Superior temporal gyrus (tissue), 1 donor: ENCODE data around the gene NELL2.
"Not testable (repeated sequence)": the region's sequence is repeated elsewhere in the genome, so short reads cannot be mapped to it uniquely, and the experiment has no call there.

Experiments used
- DNase-seq: peaks from one replicate; pipeline ENCODE4 v3.0.0-alpha.2; 2016; ENCODE audit errors: extremely low spot score

NELL2 gene

DNA sequence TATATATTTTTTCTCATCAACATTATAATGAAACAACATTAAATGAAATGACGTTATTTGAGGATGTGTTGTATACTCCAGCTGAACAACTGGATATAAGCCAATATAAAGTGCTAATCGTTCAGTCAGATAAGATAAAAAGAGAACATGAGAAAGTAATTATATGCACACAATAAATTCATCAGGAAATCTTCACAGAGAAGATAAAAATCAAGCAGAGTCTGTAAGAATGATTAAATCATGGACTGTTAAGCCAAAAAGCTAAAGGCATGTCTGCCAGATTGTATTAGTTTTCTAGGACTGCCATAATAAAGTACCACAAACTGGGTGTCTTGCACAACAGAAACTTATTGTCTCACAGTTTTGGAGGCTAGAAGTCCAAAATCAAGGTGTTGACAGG lies 178.6 kb downstream of the NELL2 start:
- no peak for DNase-seq

DNA sequence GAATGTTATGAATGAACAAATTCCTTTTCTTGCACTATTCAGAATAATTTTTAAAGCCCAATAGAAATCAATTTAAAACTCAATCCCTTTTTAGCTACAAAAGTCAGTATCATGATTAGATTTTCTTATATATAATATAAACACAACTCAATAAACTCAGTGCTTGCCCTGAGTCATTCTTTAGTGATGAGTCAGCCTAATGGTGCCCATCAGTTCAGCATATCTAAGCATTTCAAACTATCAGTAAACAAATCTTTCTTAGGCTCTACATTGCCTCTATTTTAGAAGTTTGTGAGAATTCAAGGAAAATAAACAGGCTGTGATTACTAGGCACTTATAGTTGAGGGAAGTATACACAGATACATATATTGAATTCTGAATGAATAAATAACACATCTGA lies 179.6 kb downstream of the NELL2 start:
- DNase-seq = no peak

DNA sequence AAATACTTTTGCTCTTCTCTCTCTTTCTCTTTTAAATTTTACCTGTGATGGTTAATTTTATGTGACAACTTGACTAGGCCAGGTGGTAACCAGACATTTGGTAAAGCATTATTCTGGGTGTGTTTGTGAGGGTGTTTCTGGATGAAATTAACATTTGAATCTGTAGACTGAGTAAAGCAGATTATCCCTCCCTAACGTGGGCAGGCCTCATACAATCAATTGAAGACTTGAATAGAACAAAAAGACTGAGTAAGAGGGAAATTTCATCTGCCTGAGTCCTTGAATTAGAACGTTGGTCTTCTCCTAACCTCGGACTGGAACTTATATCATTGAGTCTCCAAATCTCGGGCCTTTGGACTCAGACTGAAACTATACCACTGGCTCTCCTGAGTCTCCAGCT lies 182.1 kb downstream of the NELL2 start:
- no peak for DNase-seq

DNA sequence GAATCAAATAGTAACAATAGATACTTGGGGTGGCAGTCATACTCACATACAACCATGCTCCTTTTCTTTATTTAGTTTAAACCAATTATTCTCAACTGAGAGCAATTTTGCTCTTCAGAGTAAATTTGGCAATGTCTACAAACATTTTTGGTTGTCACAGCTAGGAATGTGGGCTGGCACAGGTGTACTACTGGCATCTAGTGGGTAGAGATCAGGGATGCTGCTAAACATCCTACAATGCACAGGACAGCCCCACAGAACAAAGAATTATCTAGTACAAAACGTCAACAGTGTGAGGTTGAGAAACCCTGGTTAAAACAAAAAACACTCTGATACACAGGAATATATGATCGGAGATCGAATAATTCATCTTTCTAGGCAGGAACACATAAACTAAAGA lies 186.5 kb downstream of the NELL2 start:
- no peak for DNase-seq

DNA sequence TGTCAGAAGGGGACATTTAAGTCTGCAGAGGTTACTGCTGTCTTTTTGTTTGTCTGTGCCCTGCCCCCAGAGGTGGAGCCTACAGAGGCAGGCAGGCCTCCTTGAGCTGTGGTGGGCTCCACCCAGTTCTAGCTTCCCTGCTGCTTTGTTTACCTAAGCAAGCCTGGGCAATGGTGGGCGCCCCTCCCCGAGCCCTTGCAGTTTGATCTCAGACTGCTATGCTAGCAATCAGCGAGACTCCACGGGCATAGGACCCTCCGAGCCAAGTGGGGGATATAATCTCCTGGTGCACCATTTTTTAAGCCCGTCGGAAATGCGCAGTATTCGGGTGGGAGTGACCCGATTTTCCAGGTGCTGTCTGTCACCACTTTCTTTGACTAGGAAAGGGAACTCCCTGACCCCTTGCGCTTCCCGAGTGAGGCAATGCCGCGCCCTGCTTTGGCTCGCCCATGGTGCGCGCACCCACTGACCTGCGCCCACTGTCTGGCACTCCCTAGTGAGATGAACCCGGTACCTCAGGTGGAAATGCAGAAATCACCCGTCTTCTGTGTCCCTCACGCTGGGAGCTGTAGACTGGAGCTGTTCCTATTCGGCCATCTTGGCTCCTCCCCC lies 189.2 kb downstream of the NELL2 start:
- DNase-seq = not testable (repeated sequence)

DNA sequence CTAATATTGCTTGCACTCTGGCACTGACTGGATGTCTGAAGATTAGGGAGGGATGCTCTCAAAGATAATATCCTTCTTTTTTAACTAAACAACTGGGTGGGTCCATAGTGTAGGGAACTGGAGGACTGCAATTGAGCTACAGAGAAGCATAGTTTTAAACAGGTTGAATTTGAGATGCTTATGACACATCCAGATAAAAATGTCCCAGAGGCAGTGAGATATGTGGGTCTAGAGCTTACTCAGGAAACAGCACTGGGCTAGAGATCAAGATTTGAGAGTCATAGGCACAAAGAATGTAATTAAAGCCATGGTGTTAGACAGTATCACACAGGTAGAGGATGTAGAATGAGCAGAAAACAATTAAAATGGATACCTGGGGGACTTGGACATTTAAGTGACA lies 198.4 kb downstream of the NELL2 start:
- no peak for DNase-seq

DNA sequence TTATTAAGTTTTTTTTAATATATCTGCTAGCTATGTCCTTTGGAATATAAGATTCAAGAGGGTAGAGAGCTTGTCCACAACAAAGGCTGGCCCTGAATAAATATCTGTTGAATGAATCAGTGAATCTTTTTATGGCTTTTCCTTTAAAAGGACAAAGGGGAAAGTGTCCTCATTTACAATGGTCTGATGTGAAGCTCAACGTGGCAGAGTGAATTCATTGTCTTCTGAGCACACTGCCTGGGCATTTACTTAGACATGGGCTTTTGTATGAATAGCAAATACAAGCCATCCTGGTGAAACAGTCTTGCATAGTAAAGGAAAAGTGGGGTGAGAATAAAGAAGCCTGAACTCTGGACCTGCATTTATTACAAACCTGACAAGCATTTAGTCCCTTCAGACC lies 201.2 kb downstream of the NELL2 start:
- peak; percentile 64 for DNase-seq

DNA sequence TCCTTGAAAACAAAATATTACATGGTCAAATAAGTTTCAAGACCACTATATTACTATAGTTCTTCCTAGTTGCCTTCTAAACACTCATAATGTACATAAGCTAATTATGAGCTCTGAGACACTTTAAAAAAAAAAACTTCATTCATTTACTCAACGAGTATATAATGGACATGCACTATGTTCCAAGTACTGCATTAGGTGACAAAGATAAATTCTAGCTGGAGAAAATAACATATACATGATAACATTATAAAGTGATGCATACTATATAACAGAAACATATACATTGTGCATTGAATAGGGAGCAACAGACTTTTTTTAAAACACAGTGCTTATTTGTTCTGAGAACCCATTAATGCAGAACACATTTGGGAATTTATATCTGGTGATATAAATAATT lies 202.3 kb downstream of the NELL2 start:
- no peak for DNase-seq

DNA sequence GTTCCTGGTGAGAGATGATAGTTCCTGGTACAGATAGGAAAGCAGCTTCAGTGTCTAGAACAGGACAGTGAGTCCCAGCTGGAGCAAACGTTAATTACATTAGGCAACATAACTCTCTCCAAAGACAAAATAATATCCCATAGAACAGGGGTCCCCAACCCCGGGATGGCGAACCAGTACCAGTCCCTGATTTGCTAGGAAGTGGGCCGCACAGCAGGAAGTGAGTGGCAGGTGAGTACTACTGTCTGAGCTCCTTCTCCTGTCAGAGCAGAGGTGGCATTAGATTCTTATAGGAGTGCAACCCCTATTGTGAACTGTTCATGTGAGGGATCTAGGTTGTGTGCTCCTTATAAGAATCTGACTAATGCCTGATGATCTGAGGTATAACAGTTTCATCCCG lies 204.1 kb downstream of the NELL2 start:
- no peak for DNase-seq

DNA sequence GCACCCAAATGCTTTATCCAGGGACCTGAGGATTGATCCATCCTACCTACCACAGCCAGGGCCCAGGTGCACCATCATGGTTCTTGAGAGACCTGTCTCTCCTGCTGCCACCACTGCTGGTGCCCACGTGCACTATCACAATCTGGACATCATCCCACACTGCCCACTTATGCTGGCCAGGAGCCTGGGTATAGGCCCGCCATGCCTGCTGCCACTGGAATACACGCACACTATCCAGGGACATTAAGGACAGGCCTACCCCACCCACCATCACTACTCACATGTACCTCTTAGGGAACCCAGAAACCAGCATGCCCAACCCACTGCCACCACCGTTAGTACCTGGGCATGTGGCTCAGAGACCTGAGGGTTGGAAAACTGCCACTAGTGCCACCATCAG lies 207.7 kb downstream of the NELL2 start:
- no peak for DNase-seq

DNA sequence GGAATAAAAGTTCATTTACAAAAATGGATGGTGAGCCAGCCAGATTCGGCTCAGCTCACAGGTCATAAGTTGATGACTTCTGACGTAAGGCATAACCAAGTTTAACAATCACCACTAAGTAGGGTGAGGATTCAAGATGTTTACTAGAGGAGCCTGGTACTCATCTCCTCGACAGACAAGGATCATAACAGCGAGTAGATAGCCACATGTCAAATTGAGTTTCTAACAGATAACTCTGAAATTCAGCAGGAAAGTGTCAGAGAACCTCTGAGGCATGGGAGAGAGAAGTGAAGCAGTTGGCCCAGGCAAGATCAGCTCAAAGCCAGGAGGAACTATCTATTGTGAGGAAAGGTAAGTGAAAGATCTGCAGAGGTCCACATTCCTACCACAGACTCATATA lies 208.7 kb downstream of the NELL2 start:
- DNase-seq = no peak

DNA sequence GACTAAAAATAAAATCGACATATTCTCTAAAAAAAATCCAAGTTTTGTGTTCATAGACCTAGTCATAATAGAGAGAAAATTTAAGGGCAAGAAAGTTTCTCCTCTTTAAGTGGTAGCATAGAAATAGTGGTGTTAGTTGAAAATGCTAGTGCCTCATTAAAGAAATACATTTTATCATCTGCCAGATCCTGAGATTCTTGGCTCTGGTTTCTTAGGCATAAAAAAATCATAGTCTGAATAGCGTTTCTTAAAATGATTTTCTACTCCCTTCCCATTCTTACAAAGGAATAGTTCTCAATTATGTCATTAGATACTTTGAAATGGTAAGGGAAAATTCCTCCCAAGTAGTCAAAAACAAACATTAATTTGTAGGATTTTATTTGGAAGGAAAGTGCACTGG lies 212.8 kb downstream of the NELL2 start:
- no peak for DNase-seq

DNA sequence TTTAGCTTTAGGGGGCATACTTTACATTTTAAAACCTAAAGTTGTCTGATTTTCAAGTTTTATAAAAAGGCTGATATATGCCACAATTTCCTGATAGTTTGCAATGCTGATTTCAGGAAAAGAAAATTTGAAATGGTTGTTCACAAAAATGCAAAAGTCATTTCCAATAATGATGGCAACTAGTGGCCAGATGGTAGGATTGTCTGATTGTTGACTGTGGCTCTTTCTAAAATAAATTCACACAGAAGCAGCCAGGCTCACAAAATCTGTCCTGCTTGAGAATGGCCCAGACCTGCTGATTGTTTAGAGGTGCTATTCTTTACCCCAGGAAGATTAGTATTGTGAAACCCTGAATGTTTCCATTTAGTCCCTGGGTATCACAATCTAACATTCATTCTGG lies 220.3 kb downstream of the NELL2 start:
- DNase-seq = no peak

DNA sequence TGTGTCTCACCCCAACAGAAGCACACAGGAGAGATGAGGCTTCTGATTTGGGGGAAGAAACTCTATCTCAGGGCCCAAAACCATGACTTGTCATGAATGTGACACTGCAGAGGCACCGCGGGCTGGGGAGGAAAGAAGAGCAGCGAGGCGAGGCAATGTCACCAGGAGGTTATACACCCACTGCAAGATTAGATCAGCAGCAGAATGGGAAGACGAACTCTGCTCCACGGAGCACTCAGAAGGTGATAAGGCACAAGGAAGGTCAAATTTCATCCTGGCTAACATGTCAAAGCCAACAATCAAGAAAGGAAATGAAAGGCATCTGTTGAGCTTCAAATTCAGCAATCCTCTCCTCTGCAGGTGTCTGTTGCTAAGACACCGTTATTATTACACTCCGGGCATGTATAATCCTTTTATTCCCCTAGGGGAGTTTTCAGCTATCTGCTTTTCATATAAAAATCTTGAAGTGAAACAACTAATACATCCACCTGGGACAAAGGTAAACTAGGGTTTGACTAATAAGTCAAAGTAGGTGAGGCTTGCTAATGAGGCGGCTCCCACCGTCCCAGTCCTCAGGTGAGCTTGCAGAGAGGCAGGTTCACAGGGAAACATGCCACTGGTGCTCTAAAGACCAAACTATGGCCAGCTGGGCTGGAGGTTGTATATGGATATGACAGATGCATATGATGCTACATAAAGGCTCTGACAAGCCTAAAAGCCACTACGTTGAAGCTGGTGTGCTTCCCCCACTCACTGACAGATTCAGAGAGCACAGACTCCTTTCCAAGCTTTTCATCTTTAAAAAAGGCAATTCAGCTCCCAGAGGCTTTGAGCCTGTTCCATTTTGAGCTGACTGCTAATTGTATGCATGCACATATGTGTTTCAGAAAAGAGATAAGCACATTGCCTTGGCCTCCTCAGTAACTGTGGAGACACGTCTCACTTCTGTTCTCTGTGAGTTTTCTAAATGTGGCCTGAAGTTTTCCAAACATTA lies 221.2 kb downstream of the NELL2 start:
- DNase-seq = peak; percentile 73

DNA sequence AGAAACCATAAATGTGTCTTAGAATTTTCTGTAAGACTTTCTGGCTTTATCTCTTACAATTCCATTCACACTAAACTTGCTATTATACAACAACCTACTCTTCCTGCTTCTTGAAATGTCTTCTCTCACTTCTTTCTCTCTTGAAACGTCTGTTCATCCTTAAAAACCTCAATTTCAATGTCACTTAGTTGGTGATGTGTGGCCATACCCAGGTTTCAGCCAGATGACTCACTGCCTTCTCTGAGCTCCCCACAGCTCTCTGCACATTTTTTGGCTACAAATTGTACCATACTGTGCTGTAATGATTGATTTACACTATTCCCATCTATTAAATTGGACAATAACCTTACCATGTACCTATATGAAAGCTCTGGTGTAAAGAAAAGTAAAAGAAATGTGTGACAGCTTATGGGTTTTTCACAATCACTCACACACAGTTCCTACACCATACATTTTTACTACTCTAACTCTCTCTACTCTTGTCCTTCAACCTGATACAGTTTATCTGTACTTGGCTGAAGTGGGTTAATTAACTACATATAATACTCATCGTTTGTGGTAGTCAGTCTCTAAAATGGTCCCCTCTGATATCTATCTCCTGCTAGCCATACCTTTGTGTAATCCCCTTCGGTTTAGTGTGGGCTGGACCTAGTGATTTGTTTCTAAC lies 222.1 kb downstream of the NELL2 start:
- no peak for DNase-seq

DNA sequence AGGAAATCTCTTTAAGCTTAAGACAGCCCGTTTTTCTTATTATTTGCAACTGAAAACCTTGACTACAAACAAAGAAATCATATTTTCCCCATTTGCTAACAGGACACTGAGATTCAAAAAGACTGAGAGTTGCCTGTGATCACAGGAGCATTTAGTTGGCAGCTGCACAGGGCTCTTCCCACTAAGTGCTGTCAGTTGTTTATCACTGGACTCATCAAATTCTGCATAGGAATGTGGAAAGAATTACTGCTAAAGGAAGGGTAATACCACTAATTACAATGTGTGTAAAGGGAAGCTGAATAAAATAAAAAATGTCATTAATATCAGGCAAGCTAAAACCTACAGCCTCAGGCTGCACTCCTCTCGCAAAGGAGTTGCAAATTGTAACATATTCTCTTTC lies 226.4 kb downstream of the NELL2 start:
- DNase-seq = no peak

DNA sequence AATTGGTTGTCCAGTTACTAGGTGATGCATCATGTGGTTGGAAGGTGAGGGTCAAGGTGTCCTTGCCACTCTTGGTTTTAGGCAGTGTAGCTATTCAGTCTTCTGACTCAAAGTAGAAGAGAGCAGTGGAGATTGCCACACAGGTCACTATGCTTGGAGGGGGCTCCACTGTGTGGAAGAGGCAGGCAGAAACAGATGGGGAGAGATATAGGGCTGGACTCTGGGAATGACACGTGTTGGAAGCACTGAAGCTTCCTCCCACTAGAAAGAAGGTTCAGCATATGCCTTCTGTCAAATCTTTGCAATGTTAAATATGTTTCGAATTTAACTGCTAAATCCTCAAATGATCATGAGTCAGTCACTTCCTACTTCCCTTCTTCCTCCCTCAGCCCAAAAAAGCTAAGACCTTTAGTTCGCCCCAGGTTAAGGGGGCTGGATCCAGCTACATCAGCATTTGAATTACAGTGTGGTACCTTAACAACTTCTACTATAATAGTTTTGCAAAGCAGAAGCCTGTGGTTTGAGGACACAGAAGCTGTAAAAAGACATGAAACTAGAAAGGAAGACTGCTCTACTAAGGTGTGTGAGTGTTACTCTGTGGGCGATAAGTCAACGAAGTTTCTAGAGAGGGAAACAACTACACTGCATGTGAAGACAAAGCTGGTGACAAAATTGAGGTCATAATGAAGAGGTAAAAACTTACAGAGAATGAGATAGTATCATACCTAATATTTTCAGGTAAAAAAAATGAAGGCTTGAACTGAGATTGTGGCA lies 228.0 kb downstream of the NELL2 start:
- DNase-seq = no peak

DNA sequence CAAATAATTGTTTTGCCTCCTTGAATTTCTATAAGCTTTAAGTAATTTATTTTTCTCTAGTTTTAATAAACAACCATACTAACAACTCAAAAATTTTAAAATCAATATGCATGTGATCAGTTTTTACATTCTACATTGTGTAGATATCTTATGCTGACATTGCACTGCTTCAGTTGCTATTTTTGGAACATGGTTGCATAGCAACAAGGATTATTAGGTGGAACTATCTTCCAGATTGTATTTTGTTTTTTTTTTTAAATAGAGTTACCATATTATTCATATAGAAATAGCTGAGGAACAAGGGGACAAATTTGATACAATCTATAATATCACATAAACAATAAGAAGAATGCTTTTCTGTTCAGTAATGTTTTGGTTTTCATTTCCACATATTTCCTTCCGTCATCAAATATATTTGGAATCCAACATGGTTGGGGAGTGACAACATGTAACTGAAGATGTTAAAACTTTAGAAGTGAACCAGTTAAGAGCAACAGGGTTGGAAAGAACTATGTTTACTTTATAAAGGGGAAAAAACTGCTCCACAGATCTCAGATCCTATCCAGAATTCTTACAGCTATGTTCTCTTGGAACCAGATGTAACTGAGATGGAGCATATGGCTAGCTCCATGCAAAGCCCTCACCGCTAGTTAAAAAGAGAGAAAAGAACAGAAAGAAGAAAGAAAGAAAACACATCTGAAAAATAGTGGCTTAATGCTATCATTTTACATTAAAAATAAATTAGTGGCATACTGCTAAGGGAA lies 235.5 kb downstream of the NELL2 start:
- peak; percentile 37 for DNase-seq

DNA sequence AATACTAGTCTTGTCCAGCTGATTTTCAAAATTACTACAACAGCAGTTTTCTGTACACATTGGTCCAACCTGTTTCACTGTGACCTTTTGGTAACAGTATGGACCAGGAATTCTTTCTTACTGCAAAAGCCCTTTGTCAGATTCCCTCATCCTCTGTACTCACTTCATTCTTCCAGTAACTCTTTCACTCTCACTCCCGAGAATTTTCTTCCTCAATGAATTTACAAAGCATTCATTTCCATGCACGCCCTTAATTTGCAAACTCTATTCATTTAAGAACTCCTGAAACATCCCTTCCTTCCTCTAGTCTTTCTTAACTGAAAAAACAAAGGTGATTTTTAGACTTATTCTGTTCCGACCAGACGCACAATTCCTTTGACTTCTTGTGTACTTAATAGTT lies 238.2 kb downstream of the NELL2 start:
- DNase-seq = no peak

DNA sequence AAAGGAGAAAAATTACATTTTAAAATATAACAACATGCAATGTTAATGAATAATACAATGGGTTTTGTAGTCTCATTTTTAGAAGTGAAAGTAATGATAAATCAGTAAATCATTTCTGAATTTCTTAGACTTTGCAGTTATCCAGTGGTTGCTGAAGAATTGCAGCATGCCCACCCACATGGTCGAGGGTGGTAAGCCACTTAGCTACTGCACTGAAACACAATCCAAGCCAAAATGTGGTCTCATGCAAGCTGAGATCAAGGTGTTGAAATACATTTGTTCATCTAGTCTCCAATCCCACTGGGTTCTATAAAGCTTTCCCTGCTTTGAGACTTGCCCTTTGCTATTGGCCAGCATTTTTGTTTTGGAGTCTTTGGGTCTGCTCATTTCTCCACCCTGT lies 247.9 kb downstream of the NELL2 start:
- no peak for DNase-seq
